OCI-LY1 (cell line): ENCODE data around the gene CFAP99.

Experiments used
- H2AFZ ChIP-seq: fragments of 200-600 bp; sonication (generic), shearing (Covaris generic); 2 replicates; pipeline ENCODE4 v1.6.0; 2014; ENCODE audit warnings: antibody characterized with exemption, mild to moderate bottlenecking, low read length
- H3F3A ChIP-seq: fragments of 200-600 bp; sonication (generic), shearing (Covaris generic); 2 replicates; pipeline ENCODE4 v1.6.0; 2014; ENCODE audit warnings: mild to moderate bottlenecking, antibody characterized with exemption, low read length, moderate library complexity; ENCODE audit not compliant: insufficient read depth
- H3K27ac ChIP-seq: fragments of 200-600 bp; sonication (generic); 2 replicates; pipeline ENCODE4 v1.5.1; 2014; ENCODE audit warnings: low read length, mixed run types, mild to moderate bottlenecking, low read depth; ENCODE audit not compliant: poor library complexity, severe bottlenecking
- H3K27me3 ChIP-seq: fragments of 200-600 bp; sonication (generic); 2 replicates; pipeline ENCODE4 v1.6.0; 2014; ENCODE audit warnings: antibody characterized with exemption, mild to moderate bottlenecking, low read length, moderate library complexity; ENCODE audit not compliant: insufficient read depth
- H3K36me3 ChIP-seq: fragments of 200-600 bp; sonication (generic); 2 replicates; pipeline ENCODE4 v1.6.1; 2014; ENCODE audit warnings: mild to moderate bottlenecking, antibody characterized with exemption, low read length, moderate library complexity, mixed read lengths; ENCODE audit not compliant: insufficient read depth
- H3K4me1 ChIP-seq: fragments of 200-600 bp; sonication (generic); 2 replicates; pipeline ENCODE4 v1.5.1; 2014; ENCODE audit warnings: mild to moderate bottlenecking, low read length, moderate library complexity; ENCODE audit not compliant: insufficient read depth, severe bottlenecking
- H3K4me2 ChIP-seq: fragments of 200-600 bp; sonication (generic), shearing (Covaris generic); 2 replicates; pipeline ENCODE4 v1.6.1; 2014; ENCODE audit warnings: low read length
- H3K4me3 ChIP-seq: fragments of 200-600 bp; sonication (generic); 2 replicates; pipeline ENCODE4 v1.5.1; 2014; ENCODE audit warnings: low read length, low read depth, mild to moderate bottlenecking, mixed read lengths; ENCODE audit not compliant: poor library complexity, severe bottlenecking
- H3K79me2 ChIP-seq: fragments of 200-600 bp; shearing (Covaris generic); 2 replicates; pipeline ENCODE4 v1.6.1; 2016; ENCODE audit warnings: mixed run types, low read length, mixed read lengths; ENCODE audit not compliant: insufficient read depth
- H3K9ac ChIP-seq: fragments of 200-600 bp; sonication (generic), shearing (Covaris generic); 2 replicates; pipeline ENCODE4 v1.6.1; 2014; ENCODE audit warnings: mild to moderate bottlenecking, low read length, mixed read lengths
- H3K9me2 ChIP-seq: fragments of 200-600 bp; sonication (generic), shearing (Covaris generic); 2 replicates; pipeline ENCODE4 v1.6.1; 2014; ENCODE audit warnings: low read depth, mild to moderate bottlenecking, low read length, mixed read lengths
- H3K9me3 ChIP-seq: fragments of 200-600 bp; shearing (Covaris generic); 2 replicates; pipeline ENCODE4 v1.6.1; 2014; ENCODE audit warnings: low read length, mixed read lengths
- H4K20me1 ChIP-seq: fragments of 200-600 bp; sonication (generic), shearing (Covaris generic); 2 replicates; pipeline ENCODE4 v1.6.0; 2016; ENCODE audit warnings: mild to moderate bottlenecking, low read length; ENCODE audit not compliant: insufficient read depth
- EZH2 ChIP-seq: fragments of 200-600 bp; sonication (generic), shearing (Covaris generic); IDR thresholded peaks from 2 replicates; pipeline ENCODE4 v1.8.0; 2017; ENCODE audit warnings: borderline replicate concordance, mixed run types, mild to moderate bottlenecking, antibody characterized with exemption, low read length, moderate library complexity, mixed read lengths
- TF ChIP-seq, protein P1 (sequence below): fragments of 200-600 bp; sonication (generic), shearing (Covaris generic); IDR thresholded peaks from 2 replicates; pipeline ENCODE4 v1.5.1; 2017; ENCODE audit warnings: mild to moderate bottlenecking, antibody characterized with exemption, low read length, moderate library complexity, mixed read lengths

CFAP99 gene

DNA sequence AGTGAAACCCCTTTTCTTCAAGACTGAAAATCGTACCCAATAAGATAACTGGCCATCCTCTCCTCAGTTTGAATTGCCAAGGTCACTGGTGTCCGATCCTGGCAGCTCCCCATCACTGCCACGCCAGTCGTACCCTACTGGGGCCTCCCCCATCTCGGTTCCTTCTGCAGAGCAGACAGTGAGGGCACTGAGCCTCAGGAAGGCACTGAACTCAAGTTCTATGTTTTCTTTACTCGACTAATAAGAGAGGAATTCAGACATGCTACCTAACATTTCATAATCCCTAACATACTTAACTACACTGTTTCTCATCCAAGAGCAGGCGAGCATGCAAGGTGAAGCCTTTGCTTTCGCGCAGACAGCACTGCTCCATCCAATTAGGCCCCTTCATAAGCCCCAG lies 23.7 kb upstream of the CFAP99 start:
- no peaks in the 10 kb centered on the region for H4K20me1 ChIP-seq
- no peak for TF ChIP-seq EZH2
- TF ChIP-seq, protein P1, sequence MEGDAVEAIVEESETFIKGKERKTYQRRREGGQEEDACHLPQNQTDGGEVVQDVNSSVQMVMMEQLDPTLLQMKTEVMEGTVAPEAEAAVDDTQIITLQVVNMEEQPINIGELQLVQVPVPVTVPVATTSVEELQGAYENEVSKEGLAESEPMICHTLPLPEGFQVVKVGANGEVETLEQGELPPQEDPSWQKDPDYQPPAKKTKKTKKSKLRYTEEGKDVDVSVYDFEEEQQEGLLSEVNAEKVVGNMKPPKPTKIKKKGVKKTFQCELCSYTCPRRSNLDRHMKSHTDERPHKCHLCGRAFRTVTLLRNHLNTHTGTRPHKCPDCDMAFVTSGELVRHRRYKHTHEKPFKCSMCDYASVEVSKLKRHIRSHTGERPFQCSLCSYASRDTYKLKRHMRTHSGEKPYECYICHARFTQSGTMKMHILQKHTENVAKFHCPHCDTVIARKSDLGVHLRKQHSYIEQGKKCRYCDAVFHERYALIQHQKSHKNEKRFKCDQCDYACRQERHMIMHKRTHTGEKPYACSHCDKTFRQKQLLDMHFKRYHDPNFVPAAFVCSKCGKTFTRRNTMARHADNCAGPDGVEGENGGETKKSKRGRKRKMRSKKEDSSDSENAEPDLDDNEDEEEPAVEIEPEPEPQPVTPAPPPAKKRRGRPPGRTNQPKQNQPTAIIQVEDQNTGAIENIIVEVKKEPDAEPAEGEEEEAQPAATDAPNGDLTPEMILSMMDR: no peak

DNA sequence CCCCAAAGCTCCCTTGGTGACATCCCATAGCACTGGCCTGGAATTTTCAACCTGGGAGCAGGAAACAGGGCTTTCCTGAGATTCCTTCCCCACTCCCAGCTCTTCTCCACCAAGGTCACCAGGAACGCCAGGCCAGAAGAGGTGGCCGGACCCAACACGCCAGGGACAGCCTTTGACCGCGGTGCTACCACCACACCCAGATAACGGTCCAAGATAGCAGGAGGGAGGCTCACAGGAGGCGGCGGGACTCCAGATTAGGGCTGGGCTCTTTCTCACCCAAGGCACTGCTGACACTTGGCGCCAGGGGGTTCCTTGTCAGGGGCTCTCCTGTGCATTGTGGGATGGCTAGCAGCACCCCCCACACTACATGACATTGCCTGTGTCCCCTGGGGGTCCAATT lies 23.2 kb upstream of the CFAP99 start:
- Histone ChIP-seq H3K9me3 (no peaks in the 10 kb centered on the region), H3K27me3 (no peaks in the 10 kb centered on the region), H4K20me1 (no peaks in the 10 kb centered on the region), H3K4me3 (no peak overlapping the region), H3K9ac (no peak overlapping the region), H3K36me3 (no peaks in the 10 kb centered on the region), H2AFZ (no peak overlapping the region), H3K9me2 (no peaks in the 10 kb centered on the region), H3K4me2 (no peak overlapping the region), H3K79me2 (no peaks in the 10 kb centered on the region), H3F3A (no peaks in the 10 kb centered on the region), H3K4me1 (no peaks in the 10 kb centered on the region), H3K27ac (no peak overlapping the region)
- TF ChIP-seq, protein P1: no peak
- TF ChIP-seq EZH2: no peak

More for the DNA sequence above, 23.7 kb upstream of the CFAP99 start:
- no peak overlapping the region for H2AFZ ChIP-seq
- no peaks in the 10 kb centered on the region for H3F3A ChIP-seq
- H3K79me2 ChIP-seq: no peaks in the 10 kb centered on the region
- H3K4me2 ChIP-seq: no peak overlapping the region
- no peak overlapping the region for H3K9ac ChIP-seq
- no peaks in the 10 kb centered on the region for H3K4me1 ChIP-seq
- H3K9me3 ChIP-seq: no peaks in the 10 kb centered on the region
- no peaks in the 10 kb centered on the region for H3K27me3 ChIP-seq
- H3K4me3 ChIP-seq: no peak overlapping the region
- H3K27ac ChIP-seq: no peak overlapping the region
- no peaks in the 10 kb centered on the region for H3K36me3 ChIP-seq
- H3K9me2 ChIP-seq: no peaks in the 10 kb centered on the region

DNA sequence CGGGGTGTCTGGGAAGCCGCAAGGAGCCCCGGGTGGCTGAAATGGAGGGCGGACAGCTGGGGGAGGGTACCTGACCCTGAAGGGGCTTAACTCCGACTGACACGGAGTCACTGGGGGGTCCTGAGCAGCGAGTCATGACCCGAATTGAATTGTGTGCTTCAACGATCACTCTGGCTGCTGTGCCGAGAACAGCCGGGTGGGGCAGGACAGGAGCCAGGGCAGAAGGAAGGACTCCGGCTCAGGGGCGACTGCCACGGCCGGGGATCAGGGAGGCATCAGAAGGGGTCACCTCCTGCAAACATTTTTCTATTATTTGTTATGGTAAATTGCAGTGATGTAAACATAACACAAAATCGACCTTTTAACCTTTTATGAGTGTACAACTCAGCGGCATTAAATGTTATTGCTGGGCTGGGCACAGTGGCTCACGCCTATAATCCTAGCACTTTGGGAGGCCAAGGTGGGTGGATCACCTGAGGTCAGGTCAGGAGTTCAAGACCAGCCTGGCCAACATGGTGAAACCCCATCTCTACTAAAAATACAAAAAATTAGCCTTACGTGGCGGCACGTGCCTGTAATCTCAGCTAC lies 21.9 kb upstream of the CFAP99 start:
- H3K27ac ChIP-seq: no peak overlapping the region

More for the DNA sequence above, 21.9 kb upstream of the CFAP99 start:
- no peak overlapping the region for H3K4me2 ChIP-seq
- H3K4me1 ChIP-seq: no peaks in the 10 kb centered on the region
- H3K9me2 ChIP-seq: no peaks in the 10 kb centered on the region
- no peaks in the 10 kb centered on the region for H3K9me3 ChIP-seq
- no peaks in the 10 kb centered on the region for H3K36me3 ChIP-seq
- H3K9ac ChIP-seq: no peak overlapping the region
- no peaks in the 10 kb centered on the region for H3K79me2 ChIP-seq
- no peak overlapping the region for H3K4me3 ChIP-seq
- no peaks in the 10 kb centered on the region for H3K27me3 ChIP-seq
- no peaks in the 10 kb centered on the region for H3F3A ChIP-seq
- H2AFZ ChIP-seq: no peak overlapping the region
- H4K20me1 ChIP-seq: no peaks in the 10 kb centered on the region
- TF ChIP-seq, protein P1: no peak
- no peak for TF ChIP-seq EZH2
